ENCODE results near the gene CDKN1C. TPM values are rescaled to one million over a fixed set of nuclear protein-coding genes. Genes with fewer than 3 reads are reported as not detected.

The CDKN1C gene
- 10 to 100 TPM; 14.3 to 50.9 (median 37.3) TPM for total RNA-seq

GRCh38 chr11:2885678-2886081, at the start of gene CDKN1C:
TSS of gene CDKN1C (minus strand) at chr11:2885775. CDS start at chr11:2885456, 319 bp downstream.
- Histone ChIP-seq H3K36me3 (no peaks in the 10 kb centered on the region), H3K27ac (peak within 1 kb of the TSS; percentile 69), H3K9me3 (no peaks in the 10 kb centered on the region), H3K4me1 (peaks cover 42% of the 10 kb centered on the region), H3K27me3 (no peaks in the 10 kb centered on the region), H3K4me3 (peak within 1 kb of the TSS; percentile 75)
- no CpG with 5 or more reads among the region's 61 CpGs for WGBS
- TF ChIP-seq, protein P1, sequence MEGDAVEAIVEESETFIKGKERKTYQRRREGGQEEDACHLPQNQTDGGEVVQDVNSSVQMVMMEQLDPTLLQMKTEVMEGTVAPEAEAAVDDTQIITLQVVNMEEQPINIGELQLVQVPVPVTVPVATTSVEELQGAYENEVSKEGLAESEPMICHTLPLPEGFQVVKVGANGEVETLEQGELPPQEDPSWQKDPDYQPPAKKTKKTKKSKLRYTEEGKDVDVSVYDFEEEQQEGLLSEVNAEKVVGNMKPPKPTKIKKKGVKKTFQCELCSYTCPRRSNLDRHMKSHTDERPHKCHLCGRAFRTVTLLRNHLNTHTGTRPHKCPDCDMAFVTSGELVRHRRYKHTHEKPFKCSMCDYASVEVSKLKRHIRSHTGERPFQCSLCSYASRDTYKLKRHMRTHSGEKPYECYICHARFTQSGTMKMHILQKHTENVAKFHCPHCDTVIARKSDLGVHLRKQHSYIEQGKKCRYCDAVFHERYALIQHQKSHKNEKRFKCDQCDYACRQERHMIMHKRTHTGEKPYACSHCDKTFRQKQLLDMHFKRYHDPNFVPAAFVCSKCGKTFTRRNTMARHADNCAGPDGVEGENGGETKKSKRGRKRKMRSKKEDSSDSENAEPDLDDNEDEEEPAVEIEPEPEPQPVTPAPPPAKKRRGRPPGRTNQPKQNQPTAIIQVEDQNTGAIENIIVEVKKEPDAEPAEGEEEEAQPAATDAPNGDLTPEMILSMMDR (IDR thresholded peaks at IDR 0.05): no peak
- peak; percentile 74 to 87 for TF ChIP-seq POLR2A (IDR thresholded peaks at IDR 0.05)
- TF ChIP-seq POLR2AphosphoS5 (IDR thresholded peaks at IDR 0.05): peak in 2 of 3 donors; percentile 34 to 85
- peak; percentile 94 for DNase-seq (ENCODE audit: low spot score in 2 of 2)

GRCh38 chr11:2934611-2935239, 49.1 kb upstream of the CDKN1C start:
- H3K4me3 ChIP-seq: no peak overlapping the region
- no peak overlapping the region for H3K27ac ChIP-seq
- 76% methylated on average over 11 of the region's 14 CpGs for WGBS
- DNase-seq (ENCODE audit: low spot score in 2 of 2): peak in 1 of 2 donors; percentile 65
- peaks cover 29% of the 10 kb centered on the region for H3K4me1 ChIP-seq
- TF ChIP-seq EP300 (IDR thresholded peaks at IDR 0.05): no peak
- TF ChIP-seq, protein P1 (IDR thresholded peaks at IDR 0.05): no peak
- TF ChIP-seq POLR2AphosphoS5 (IDR thresholded peaks at IDR 0.05): no peak
- TF ChIP-seq POLR2A (IDR thresholded peaks at IDR 0.05): no peak
- H3K36me3 ChIP-seq: no peaks in the 10 kb centered on the region
- H3K9me3 ChIP-seq: peaks cover 7% of the 10 kb centered on the region
- no peaks in the 10 kb centered on the region for H3K27me3 ChIP-seq

DNA sequence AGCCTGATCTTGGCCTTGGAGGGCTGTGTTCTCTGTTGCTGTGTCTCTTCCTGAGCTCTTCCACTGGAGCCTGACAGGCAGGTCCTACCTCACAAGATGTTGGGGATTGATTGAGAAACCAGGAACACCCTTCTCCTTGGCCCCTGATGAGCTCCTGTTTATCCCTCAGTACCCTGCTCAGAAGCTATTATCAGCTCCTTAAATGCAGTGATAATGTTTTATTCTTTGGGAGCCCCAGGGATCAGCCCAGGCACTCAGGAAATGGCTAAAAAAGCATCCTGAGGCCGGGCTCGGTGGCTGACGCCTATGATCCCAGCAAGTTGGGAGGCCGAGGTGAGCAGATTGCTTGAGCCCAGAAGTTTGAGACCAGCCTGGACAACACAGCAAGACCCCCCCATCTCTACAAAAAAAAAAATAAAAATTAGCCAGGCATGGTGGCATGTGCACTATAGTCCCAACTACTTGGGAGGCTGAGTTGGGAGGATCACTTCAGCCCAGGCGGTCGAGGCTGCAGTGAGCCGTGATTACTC, 48.5 kb upstream of the CDKN1C start:
- no peak for DNase-seq (ENCODE audit: low spot score in 2 of 2)
- no peak for TF ChIP-seq EP300 (IDR thresholded peaks at IDR 0.05)
- TF ChIP-seq POLR2AphosphoS5 (IDR thresholded peaks at IDR 0.05): no peak
- no peak for TF ChIP-seq POLR2A (IDR thresholded peaks at IDR 0.05)
- TF ChIP-seq, protein P1 (IDR thresholded peaks at IDR 0.05): no peak
- H3K9me3 ChIP-seq: peaks cover 7% of the 10 kb centered on the region
- peaks cover 35% of the 10 kb centered on the region for H3K4me1 ChIP-seq
- WGBS: 86% methylated on average over 7 of the region's 7 CpGs
- H3K27ac ChIP-seq: no peak overlapping the region
- no peaks in the 10 kb centered on the region for H3K36me3 ChIP-seq
- no peak overlapping the region for H3K4me3 ChIP-seq
- no peaks in the 10 kb centered on the region for H3K27me3 ChIP-seq

- peak; percentile 89 to 91 for DNase-seq (ENCODE audit: low spot score in 2 of 2)
- peak overlapping the region; percentile 61 for H3K27ac ChIP-seq
Measured at GRCh38 chr11:2933375-2934020, 47.9 kb upstream of the CDKN1C start.

More at GRCh38 chr11:2933375-2934020, 47.9 kb upstream of the CDKN1C start:
- Histone ChIP-seq H3K36me3 (no peaks in the 10 kb centered on the region), H3K4me3 (no peak overlapping the region), H3K27me3 (no peaks in the 10 kb centered on the region), H3K4me1 (peaks cover 41% of the 10 kb centered on the region), H3K9me3 (peaks cover 3% of the 10 kb centered on the region)
- TF ChIP-seq POLR2AphosphoS5 (IDR thresholded peaks at IDR 0.05): no peak
- TF ChIP-seq EP300 (IDR thresholded peaks at IDR 0.05): no peak
- TF ChIP-seq POLR2A (IDR thresholded peaks at IDR 0.05): peak in 1 of 2 donors; percentile 32
- TF ChIP-seq, protein P1 (IDR thresholded peaks at IDR 0.05): no peak
- WGBS: 20% methylated on average over 1 of the region's 12 CpGs
